Upper lobe of left lung (tissue), 6 donors: ENCODE measurements around the gene RGP1. TPM values are rescaled to one million over a fixed set of nuclear protein-coding genes. Genes with fewer than 3 reads are reported as not detected.

ENCODE experiments used
- ATAC-seq, 2 donors: fragments of 200-7000 bp; cut with Tn5 transposase; one replicate each; pipeline ENCODE4 v1.9.1; 2022; ENCODE audit warnings: mild to moderate bottlenecking in 2 of 2, moderate library complexity in 2 of 2; ENCODE audit not compliant: low FRiP score in 2 of 2
- DNase-seq, 2 donors: peaks; one replicate each; pipeline ENCODE4 v3.0.0-alpha.2; 2019 to 2020
- H3K27ac ChIP-seq, 4 donors: fragments of 200-600 bp; sonication (generic); one replicate each; pipeline ENCODE4 v1.5.1; 2016 to 2019
- H3K27me3 ChIP-seq, 4 donors: fragments of 200-600 bp; sonication (generic); one replicate each; pipeline ENCODE4 v1.5.1; 2017 to 2019
- H3K36me3 ChIP-seq, 4 donors: fragments of 200-600 bp; sonication (generic); one replicate each; pipeline ENCODE4 v1.5.1; 2016 to 2019
- H3K4me1 ChIP-seq, 4 donors: fragments of 200-600 bp; sonication (generic); one replicate each; pipeline ENCODE4 v1.5.1; 2018 to 2019
- H3K4me3 ChIP-seq, 4 donors: fragments of 200-600 bp; sonication (generic); one replicate each; pipeline ENCODE4 v1.5.1; 2017 to 2019; ENCODE audit warnings: mild to moderate bottlenecking in 2 of 4, moderate library complexity in 1 of 4
- H3K9me3 ChIP-seq, 4 donors: fragments of 200-600 bp; sonication (generic); one replicate each; pipeline ENCODE4 v1.5.1; 2018 to 2019
- EP300 ChIP-seq, 4 donors: sonication (generic); formaldehyde crosslinking; IDR thresholded peaks; one replicate each; pipeline ENCODE4 v1.5.1; 2017; ENCODE audit warnings: antibody characterized with exemption in 4 of 4, control low read depth in 2 of 4
- POLR2A ChIP-seq, 4 donors: fragments of 450-650 bp; IDR thresholded peaks; one replicate each; pipeline ENCODE4 v1.5.1; 2016 to 2017; ENCODE audit warnings: antibody characterized with exemption in 4 of 4, mild to moderate bottlenecking in 2 of 4
- POLR2AphosphoS5 ChIP-seq, 2 donors: sonication (generic); formaldehyde crosslinking; IDR thresholded peaks; one replicate each; pipeline ENCODE4 v1.5.1; 2017; ENCODE audit warnings: antibody characterized with exemption in 2 of 2
- WGBS, 2 donors: methylation state at CpG; one replicate each; pipeline ENCODE4 v1.1.5; 2017 to 2018; 5-methylcytosine and 5-hydroxymethylcytosine counted together
- total RNA-seq, 6 donors: library from RNA; depleted of rRNA in 4 of 6; stranded (reverse); fragments of >200 nt in 4 of 6; gene quantifications; one replicate each; pipeline versions ENCODE4 v1.1.0 to v1.2.1, GENCODE V29; 2016 to 2021
- TF ChIP-seq, protein P1 (sequence below), 6 experiments: fragments of 450-650 bp in 4 of 6; fragments of 200-600 bp in 2 of 6; sonication (generic) in 2 of 6; IDR thresholded peaks; one replicate each; pipeline ENCODE4 v1.5.1; 2016 to 2019; ENCODE audit warnings: antibody characterized with exemption in 6 of 6
- donor health status: DM: no; HTN: no; CAD: no; lungs with moderate emphysema.
- donor health status: DM: no; HTN: yes; CAD: no; lungs with severe emphysema.

Gene RGP1
- total RNA-seq, 6 donors from 2014 or later: 20.1 to 34.4 (median 23.5) TPM

DNA sequence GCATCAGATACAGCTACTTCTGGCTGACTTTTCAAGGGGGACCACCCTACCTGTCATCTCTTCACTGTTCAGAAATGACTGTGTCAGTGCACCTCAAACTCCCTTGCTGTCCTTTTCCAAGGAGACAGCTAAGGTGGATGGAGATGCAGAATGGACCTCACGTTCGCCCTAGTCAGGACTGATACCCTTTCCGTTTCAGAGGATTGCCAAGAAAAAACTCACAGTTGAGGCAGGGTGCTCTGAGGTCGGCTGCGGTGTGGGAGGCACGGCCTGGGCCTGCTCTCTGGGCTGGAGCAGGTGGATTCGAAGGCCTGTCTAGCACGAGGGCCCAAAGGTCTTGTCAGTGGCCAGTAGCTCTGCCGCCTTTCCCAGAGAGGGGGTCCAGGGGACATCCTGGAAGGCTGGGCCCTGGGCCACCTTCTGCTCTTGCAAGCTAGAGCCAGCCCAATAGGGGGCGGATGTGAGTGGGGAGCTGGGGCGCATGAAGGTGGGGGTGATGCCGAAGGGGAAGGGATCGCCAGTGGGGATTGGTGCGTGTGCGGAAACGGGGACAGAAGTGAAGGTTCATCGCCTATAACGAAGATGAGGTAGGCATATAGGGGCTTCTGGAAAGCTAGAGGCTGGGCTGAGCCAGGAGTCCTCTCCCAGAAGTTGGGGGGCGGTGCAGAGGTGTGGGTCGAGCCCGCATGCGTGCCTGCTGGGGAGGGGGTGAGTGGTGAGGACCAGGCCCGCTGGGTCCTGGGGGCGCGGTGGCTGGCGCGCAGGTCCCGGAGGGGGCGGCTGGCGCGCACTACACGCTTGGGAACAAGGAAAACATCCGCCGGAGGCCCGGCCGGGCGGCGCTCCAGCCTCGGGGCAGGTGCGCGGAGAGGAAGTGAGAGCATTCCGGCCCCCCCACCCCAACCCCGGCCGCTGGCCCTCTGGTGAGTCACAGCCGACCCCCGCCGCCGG is 7.5 kb downstream of the RGP1 start:
- H3K4me3 ChIP-seq: peak overlapping the region; percentile 53 to 72 (median 68)
- peaks cover 21 to 31% (median 27%) of the 10 kb centered on the region in 4 donors for H3K36me3 ChIP-seq
- no peaks in the 10 kb centered on the region for H3K27me3 ChIP-seq
- peak overlapping the region; percentile 87 to 95 (median 90) for H3K27ac ChIP-seq
- H3K9me3 ChIP-seq: no peaks in the 10 kb centered on the region
- WGBS, 2 donors: 9 to 23% methylated on average over 24 to 47 of the region's 48 CpGs
- peak; percentile 77 to 95 for DNase-seq
- TF ChIP-seq EP300 (IDR thresholded peaks at IDR 0.05): no peak
- peak in 2 of 4 donors; percentile 7 to 54 for TF ChIP-seq POLR2A (IDR thresholded peaks at IDR 0.05)
- TF ChIP-seq, protein P1, sequence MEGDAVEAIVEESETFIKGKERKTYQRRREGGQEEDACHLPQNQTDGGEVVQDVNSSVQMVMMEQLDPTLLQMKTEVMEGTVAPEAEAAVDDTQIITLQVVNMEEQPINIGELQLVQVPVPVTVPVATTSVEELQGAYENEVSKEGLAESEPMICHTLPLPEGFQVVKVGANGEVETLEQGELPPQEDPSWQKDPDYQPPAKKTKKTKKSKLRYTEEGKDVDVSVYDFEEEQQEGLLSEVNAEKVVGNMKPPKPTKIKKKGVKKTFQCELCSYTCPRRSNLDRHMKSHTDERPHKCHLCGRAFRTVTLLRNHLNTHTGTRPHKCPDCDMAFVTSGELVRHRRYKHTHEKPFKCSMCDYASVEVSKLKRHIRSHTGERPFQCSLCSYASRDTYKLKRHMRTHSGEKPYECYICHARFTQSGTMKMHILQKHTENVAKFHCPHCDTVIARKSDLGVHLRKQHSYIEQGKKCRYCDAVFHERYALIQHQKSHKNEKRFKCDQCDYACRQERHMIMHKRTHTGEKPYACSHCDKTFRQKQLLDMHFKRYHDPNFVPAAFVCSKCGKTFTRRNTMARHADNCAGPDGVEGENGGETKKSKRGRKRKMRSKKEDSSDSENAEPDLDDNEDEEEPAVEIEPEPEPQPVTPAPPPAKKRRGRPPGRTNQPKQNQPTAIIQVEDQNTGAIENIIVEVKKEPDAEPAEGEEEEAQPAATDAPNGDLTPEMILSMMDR (IDR thresholded peaks at IDR 0.05): peak; percentile 58 to 76 (median 66)
- peak; percentile 81 to 84 for ATAC-seq
- H3K4me1 ChIP-seq: peaks cover 19 to 40% (median 27%) of the 10 kb centered on the region in 4 donors

DNA sequence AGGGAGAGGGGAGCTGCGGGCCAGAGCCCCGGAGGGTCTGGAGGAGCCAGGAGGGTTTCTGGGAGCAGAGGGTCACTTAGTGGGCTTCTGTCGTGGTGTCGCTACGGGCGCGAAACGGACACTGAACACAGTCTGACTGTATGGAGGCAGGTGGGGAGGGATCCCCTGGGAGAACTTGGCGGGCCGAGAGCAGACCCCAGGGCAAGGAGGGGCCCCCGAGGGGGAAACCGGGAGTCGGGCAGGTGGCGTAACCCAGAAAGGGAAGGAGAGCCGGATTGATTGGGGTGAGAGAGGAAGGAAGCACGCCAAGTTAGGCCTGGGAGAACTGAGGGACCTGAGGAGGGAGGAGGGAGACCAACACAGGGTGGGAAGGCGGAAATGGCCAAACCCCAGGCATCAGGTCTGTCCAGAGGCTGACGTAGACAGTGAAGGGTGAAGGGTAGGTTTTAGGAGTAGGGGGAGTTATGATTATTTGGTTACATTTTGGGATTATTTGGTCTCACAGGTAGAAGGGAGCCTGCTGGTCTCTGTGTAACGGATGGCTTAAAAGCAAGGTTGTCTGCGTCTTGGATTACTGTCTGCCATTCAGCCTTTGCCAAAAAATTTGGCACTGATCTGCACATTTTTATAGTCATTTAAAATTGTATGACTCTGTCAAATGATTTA is 8.3 kb downstream of the RGP1 start:
- peaks cover 19 to 40% (median 27%) of the 10 kb centered on the region in 4 donors for H3K4me1 ChIP-seq
- H3K9me3 ChIP-seq: no peaks in the 10 kb centered on the region
- peaks cover 14 to 23% (median 19%) of the 10 kb centered on the region in 4 donors for H3K36me3 ChIP-seq
- H3K4me3 ChIP-seq: peak overlapping the region; percentile 53 to 72 (median 68)
- TF ChIP-seq POLR2AphosphoS5 (IDR thresholded peaks at IDR 0.05): peak in 1 of 2 donors; percentile 19
- TF ChIP-seq, protein P1 (IDR thresholded peaks at IDR 0.05): no peak
- no peak for TF ChIP-seq EP300 (IDR thresholded peaks at IDR 0.05)
- peak in 1 of 4 donors; percentile 37 for TF ChIP-seq POLR2A (IDR thresholded peaks at IDR 0.05)
- DNase-seq (peak in 1 of 2 donors; percentile 63), ATAC-seq (peak; percentile 74 to 75)
- H3K27ac ChIP-seq: peak overlapping the region; percentile 87 to 95 (median 90)
- 3 to 5% methylated on average over 12 to 20 of the region's 20 CpGs for WGBS, 2 donors
- H3K27me3 ChIP-seq: no peaks in the 10 kb centered on the region

DNA sequence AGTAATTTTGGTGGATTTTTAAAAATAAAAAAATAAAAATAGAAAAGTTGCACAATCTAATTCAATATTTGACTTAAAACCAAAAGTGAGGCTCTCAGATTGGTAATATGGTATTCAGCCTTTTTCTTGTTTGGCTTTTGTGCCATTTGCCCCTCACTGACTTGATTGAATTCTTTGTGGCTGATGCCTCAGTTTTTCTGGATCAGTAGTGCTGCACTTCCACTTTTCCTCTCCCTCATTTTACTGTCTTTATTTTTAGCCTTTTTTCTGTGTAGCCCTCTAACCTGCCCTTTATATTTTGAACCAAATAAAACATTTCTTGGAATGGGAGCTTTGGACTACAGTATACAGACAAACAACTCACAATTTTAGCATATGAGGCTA is 8.8 kb downstream of the RGP1 start:
- peaks cover 10 to 17% (median 14%) of the 10 kb centered on the region in 4 donors for H3K36me3 ChIP-seq

DNA sequence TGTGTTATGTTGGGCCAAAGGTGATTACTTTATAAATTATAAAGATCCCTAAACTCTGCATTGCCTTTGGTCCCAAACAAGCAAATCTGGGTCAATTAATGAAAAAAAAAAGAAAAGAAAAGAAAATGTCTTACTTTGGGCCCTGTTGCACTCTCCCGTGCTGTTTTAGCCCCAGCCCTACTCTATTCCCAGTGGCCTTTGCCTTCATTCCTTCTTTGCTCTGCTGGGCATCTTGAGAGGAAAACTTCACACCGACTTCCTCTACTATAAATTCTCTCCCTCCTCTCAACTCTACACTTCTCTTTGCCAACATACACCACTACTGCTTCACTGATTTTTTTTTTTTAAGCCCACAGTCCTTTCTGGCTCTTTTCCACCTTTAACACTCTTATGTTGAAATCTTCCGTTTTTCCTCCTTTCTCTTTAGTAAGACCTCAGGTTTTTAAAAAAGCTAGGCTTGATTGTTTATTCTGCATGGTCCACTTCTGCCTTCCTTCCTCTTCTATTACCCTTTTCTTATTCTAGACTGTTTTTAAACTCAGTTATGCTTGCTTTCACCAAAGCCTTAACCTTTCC is 9.5 kb downstream of the RGP1 start:
- H3K27ac ChIP-seq: peak overlapping the region; percentile 11 to 95 (median 36)
- H3K4me1 ChIP-seq: peaks cover 19 to 40% (median 27%) of the 10 kb centered on the region in 4 donors

More for the DNA sequence above, 8.8 kb downstream of the RGP1 start:
- Histone ChIP-seq H3K9me3 (no peaks in the 10 kb centered on the region), H3K4me3 (peak overlapping the region in 3 of 4 donors; percentile 66 to 72 (median 71)), H3K27me3 (no peaks in the 10 kb centered on the region), H3K27ac (peak overlapping the region in 3 of 4 donors; percentile 89 to 95 (median 92)), H3K4me1 (peaks cover 19 to 40% (median 27%) of the 10 kb centered on the region in 4 donors)
- DNase-seq (no peak), ATAC-seq (no peak)
- TF ChIP-seq, protein P1 (IDR thresholded peaks at IDR 0.05): no peak
- no peak for TF ChIP-seq EP300 (IDR thresholded peaks at IDR 0.05)
- no peak for TF ChIP-seq POLR2AphosphoS5 (IDR thresholded peaks at IDR 0.05)
- no peak for TF ChIP-seq POLR2A (IDR thresholded peaks at IDR 0.05)

More for the DNA sequence above, 9.5 kb downstream of the RGP1 start:
- H3K9me3 ChIP-seq: no peaks in the 10 kb centered on the region
- WGBS, 2 donors: 22 to 30% methylated on average over 3 of the region's 3 CpGs
- no peaks in the 10 kb centered on the region for H3K27me3 ChIP-seq
- DNase-seq (no peak), ATAC-seq (no peak)
- peaks cover 6 to 10% (median 7%) of the 10 kb centered on the region in 4 donors for H3K36me3 ChIP-seq
- H3K4me3 ChIP-seq: no peak overlapping the region
- TF ChIP-seq POLR2AphosphoS5 (IDR thresholded peaks at IDR 0.05): no peak
